ENCODE measurements around the gene NTHL1.

DNA sequence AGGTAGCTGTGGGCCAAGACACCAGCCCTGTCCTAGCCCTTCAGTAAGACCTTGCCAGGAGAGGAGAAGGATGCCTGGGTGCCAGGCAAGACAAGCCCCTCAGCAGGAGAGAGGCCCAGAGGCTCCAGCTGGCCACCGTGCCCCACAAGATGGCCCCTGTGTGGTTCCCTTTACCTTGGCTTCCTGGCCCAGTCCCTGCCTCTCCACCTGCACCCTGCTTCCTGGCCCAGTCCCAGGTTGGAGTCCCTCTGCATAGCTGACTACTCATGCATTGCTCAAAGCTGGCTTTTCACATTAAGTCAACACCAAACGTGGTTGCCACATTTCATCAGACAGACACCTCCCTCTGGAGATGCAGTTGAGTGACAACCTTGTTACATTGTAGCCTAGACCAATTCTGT, 53.9 kb downstream of the NTHL1 start:
- TF ChIP-seq, protein P1, sequence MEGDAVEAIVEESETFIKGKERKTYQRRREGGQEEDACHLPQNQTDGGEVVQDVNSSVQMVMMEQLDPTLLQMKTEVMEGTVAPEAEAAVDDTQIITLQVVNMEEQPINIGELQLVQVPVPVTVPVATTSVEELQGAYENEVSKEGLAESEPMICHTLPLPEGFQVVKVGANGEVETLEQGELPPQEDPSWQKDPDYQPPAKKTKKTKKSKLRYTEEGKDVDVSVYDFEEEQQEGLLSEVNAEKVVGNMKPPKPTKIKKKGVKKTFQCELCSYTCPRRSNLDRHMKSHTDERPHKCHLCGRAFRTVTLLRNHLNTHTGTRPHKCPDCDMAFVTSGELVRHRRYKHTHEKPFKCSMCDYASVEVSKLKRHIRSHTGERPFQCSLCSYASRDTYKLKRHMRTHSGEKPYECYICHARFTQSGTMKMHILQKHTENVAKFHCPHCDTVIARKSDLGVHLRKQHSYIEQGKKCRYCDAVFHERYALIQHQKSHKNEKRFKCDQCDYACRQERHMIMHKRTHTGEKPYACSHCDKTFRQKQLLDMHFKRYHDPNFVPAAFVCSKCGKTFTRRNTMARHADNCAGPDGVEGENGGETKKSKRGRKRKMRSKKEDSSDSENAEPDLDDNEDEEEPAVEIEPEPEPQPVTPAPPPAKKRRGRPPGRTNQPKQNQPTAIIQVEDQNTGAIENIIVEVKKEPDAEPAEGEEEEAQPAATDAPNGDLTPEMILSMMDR (IDR thresholded peaks at IDR 0.05; ENCODE audit: extremely low read depth in 1 of 2, insufficient read depth in 1 of 2, low read depth in 1 of 2, low read length in 2 of 2), result no peak
- TF ChIP-seq POLR2A (IDR thresholded peaks at IDR 0.05; ENCODE audit: low read depth, low read length), result no peak
- TF ChIP-seq, protein P2, sequence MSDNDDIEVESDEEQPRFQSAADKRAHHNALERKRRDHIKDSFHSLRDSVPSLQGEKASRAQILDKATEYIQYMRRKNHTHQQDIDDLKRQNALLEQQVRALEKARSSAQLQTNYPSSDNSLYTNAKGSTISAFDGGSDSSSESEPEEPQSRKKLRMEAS (IDR thresholded peaks at IDR 0.05; ENCODE audit: insufficient read depth, insufficient read length), result no peak

Measured in endothelial cell of umbilical vein (primary cell).